Stimulated activated naive CD8-positive, alpha-beta T cell treated with anti-CD3 and anti-CD28 coated beads, Interleukin-15, Interleukin-2, amounts not matched to agents 100 U/mL and 50 U/mL, for 24 hours (primary cell): ENCODE measurements around the gene PJA2.
"Not testable (repeated sequence)": the region's sequence is repeated elsewhere in the genome, so short reads cannot be mapped to it uniquely, and the experiment has no call there.

ENCODE experiments used
- ATAC-seq: fragments of 150-1000 bp; cut with Tn5 transposase; one replicate; pipeline ENCODE4 v1.10.0; 2021
- DNase-seq: peaks from one replicate; pipeline ENCODE4 v3.0.0; 2021

Gene PJA2

DNA sequence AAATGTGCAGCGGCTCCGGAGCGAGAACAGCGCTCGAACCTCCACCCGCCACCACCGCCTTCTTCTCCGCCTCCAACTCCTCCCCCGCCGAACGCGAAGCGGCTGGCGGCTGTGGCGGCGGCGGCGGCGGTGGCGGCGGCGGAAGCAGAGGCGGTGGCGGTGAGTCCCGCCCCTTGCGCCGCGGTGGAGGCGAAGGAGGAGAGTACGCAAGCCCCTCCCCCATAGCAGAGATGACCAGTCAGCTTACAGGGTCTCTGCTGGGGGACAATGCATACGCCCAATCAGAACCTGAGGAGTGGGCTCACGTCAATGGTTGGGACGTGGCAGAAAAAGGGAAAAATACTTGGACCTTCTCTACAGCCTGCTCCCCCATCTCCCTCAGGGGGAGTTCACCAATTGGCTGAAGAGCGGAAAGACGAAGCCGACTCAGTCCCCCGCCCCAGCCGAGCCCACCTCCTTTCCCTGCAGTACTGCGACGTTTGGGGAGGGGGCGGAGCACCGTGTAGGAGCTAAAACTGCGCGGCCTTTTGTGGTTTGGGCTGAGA, at the start of gene PJA2:
Gene PJA2, minus strand, starts transcription at position 131 of the 545 bp plus-strand sequence. CDS start 26,541 bp downstream, outside the sequence.
- DNase-seq (peak; percentile 97), ATAC-seq (peak; percentile 91)

GRCh38 chr5:109455598-109456096, 45.9 kb upstream of the PJA2 start:
- peak; percentile 96 for ATAC-seq
- DNase-seq: no peak

DNA sequence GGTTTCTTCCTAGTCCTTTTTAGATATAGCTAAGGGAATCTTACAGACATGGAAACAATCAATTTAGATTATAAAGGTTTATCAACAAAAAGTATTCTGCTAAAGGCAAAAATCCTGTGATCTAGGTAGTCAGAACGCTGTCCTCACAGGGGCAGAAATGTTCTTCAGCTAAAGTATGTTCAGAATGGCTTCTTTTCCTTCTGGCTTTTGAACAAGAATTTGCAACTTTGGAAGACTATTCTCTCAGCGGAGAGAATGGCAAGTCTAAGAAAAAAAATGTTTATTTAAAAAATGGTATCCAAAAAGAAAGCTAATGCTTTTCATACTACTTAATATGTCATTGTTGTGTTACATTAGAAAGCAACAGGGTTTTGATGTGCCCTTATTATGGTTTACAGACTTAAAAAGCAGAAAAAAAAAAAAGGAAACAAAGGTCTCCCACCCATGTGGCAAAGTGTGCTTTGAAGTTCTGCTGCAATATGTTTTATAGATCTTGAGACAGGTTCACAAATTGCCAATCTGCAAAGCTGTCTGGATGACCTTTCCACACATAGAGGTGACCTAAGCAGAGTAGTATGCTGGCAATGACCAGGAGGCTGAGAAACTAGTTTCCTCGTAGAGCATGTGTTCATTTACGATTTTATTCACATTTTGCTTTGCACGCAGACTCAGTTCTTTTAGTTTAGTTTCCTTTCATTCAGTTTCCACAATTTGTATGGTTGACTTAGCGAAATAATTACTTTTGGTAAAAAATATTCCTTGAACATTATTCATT, 45.1 kb upstream of the PJA2 start:
- DNase-seq (no peak), ATAC-seq (no peak)

DNA sequence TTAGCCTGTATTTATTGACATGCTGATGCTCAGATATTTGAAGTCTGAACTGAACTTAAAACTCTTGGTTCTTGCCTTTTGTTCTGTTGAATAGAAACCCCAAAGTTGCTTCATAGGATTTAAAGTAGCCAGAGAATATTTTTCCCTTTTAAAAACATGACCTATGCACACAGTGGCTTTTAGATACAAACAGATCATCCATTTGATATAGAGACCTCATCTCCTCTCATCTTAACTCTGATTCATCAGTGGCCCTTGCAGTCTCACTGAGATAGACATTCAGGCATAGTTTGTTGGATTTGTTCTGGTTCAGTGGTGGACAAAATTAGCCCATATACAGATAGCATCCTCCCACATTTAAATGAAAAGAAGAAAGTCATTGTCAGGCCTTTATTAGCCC, 43.5 kb upstream of the PJA2 start:
- ATAC-seq: no peak
- no peak for DNase-seq

GRCh38 chr5:109452661-109453060, 42.9 kb upstream of the PJA2 start:
- ATAC-seq: no peak
- DNase-seq: no peak

DNA sequence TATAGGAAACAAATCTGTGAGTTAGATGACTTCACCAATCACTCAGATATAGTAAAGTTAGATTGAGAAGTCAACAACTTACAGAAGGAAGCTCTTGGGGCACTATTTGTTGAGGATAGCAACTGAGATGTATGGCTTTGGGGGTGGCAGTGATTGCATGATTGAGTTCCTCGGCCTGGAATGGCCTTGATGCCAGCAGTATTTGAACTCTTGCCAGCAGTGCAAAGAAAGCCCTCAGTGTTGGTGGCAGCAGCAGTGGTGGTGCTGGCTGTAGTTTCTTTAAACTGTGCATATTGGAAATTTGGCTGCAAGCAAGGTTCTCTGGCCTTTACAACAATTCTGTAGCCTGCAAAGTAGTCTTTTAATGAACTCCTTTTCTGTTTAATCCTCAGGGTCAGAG, 41.4 kb upstream of the PJA2 start:
- DNase-seq: no peak
- no peak for ATAC-seq

DNA sequence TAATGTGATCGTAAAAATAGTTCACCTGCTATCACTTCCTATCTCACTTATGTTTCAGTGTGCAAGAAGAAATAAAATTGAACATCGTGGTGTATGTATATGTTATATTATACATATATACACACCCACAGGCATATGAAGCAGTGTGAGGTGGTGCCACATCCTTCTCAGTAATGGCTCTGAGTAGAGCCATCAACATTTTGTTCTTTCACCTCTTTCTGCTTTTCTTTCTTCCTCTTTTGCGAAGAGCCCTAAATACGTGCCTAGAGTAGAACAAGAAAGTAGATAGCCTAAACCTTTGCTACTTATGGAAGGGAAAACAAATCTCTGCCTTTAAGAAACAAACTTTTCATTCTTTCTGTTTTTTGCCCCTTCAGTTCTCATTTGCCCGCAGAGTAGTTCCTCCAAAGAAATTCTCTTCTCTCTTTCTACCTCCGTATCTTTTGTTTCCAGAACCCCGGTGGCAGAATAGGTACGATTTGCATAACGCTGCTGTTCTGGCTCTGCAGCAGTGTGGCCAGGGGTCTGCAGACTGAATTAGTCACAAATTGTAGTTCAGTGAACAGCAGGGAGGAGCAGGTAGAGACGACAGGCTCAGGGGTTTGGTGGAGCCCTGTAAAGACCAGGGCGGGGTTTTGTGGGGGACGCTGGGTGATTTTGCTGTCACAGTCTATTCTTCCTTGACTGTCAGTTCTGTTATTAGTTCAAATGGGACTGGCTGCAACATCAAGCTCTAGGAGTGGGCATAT, 40.5 kb upstream of the PJA2 start:
- ATAC-seq: no peak
- DNase-seq: no peak

DNA sequence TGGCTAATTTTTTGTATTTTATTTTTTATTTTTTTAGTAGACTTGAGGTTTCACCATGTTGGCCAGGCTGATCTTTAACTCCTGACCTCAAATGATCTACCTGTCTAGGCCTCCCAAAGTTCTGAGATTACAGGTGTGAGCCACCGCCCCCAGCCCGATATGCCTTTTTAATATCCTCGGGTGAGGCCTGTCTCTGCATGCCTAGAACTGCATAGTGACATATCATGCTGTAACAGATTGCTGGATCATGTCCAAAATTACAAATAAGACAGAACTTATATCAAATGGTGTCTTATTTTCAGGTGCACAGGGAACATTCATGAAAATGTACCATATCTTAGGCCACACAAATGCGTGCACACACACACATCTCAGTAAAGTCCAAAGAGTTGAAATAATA, 39.1 kb upstream of the PJA2 start:
- no peak for ATAC-seq

DNA sequence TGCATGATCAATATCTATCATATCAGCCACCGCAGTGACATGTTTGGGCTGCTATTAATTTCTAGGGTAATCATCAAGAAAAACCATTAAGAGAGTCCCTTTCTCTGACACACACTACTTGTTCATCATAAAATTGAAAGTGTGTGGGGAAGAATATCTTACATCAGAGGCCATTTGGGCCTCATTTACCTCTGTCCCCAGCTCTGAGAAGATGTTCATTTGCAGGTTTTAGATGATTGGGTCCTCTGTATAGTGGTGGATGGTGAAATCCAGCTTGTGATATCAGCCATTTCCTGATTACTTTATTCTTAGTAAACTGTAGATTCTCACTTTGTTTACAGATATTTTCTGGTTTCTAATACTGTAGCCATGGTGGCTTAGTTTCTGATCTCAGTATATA, 29.8 kb upstream of the PJA2 start:
- no peak for DNase-seq
- no peak for ATAC-seq

More for the DNA sequence above, 39.1 kb upstream of the PJA2 start:
- no peak for DNase-seq

DNA sequence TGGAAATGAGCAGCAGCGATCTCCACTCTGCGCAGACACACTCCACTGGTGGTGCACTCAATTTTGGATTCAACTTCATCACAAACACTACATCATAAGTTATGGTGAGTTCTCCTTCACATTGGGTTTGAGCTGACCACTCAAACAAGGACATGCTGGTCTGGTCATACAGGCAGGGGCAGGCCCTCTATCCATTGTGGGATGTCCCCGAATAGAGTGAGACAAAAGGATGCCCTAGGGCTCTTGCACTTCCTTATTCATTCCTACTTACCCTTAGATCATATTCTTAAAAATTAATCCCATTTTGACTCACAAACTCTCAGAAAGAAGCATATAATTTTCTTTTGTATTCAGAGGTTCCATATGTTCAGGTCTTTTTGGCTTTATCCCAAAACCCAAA, 16.3 kb upstream of the PJA2 start:
- DNase-seq: no peak
- no peak for ATAC-seq

- DNase-seq, ATAC-seq: not testable (repeated sequence)
These were observed 15.7 kb upstream of the PJA2 start for GRCh38 chr5:109425521-109425920.

DNA sequence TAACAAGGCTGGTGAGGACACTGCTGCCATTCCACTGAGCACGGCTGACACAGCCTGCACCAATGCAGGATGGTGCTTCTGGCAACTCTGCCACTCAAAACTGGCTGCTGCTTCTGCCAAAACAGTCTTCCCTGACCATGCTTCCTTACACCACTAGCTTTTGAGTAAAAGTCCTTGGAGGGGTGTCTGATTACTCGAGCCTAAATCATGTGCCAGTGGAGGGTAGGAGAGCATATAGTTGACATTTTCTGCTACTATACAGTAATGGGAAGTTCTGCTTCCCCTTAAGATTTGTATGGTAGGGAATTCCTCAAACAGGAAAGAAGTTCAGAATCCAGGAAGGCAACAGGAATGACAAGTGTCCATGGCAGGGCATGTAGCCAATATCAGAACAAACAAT, 12.2 kb upstream of the PJA2 start:
- peak; percentile 9 for ATAC-seq
- DNase-seq: no peak

GRCh38 chr5:109418712-109419352, 9.1 kb upstream of the PJA2 start:
- DNase-seq: no peak
- no peak for ATAC-seq

DNA sequence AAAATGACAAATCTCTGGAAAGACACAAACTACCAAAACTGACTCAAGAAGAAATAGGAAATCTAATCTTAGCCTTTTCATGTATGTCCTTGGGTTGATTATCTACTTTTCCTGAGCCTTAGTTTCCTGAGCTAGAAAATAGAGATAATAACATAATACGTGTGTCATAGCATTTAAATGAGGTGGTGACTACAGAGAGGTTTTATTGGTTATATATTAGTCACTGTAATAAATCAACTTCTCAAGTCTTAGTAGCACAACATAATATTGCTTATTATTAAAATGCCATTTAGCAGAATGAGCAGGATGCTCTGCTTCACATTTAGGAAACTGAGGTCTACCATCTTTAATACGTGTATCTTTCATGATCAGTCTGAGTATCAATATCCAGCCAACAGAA, 7.1 kb upstream of the PJA2 start:
- ATAC-seq (no peak), DNase-seq (no peak)

- not testable (repeated sequence) for DNase-seq, ATAC-seq
These were observed 4.2 kb upstream of the PJA2 start for GRCh38 chr5:109413921-109414461.

- no peak for DNase-seq
- no peak for ATAC-seq
These were observed 3.7 kb upstream of the PJA2 start for GRCh38 chr5:109413458-109413857.

GRCh38 chr5:109412981-109413402, 3.2 kb upstream of the PJA2 start:
- DNase-seq (no peak), ATAC-seq (no peak)

DNA sequence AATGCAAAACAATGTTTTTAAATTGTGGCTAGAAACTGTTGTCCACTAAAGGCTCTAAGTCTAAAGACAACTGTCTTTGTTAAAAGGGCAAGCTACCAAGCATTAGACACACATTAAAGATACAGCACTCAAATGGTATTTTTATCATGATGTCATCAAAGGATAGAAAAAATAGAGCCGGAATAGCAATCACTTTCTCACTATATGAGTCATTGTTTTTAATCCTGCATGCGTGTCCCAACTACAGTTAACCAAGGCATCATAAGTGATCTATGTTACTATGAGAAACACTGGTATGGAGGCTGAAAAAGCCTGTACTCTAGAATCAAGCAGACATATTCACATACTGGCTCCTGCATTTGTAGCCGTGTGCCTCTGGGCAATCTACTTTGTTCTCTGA, 1.9 kb upstream of the PJA2 start:
- DNase-seq (no peak), ATAC-seq (no peak)

DNA sequence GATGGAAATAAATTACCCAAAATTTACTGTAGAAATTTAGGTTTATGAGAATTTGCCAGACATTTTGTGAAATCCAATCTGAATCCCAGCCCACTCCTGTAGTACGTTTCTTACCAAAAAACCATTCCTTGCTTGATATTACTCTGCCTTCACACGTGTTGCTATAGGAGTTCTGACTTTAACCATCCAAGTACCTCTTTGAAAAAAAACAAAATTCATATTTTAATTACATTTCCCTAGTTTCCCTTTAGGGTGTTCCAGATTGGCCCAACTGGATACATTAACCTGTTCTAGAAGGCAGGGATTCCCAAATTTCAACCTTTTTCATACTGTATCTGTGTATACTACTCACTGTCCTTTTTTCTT, 1.4 kb upstream of the PJA2 start:
- ATAC-seq (no peak), DNase-seq (no peak)

GRCh38 chr5:109410389-109411148, 795 bp upstream of the PJA2 start:
- ATAC-seq (no peak), DNase-seq (peak; percentile 46)

DNA sequence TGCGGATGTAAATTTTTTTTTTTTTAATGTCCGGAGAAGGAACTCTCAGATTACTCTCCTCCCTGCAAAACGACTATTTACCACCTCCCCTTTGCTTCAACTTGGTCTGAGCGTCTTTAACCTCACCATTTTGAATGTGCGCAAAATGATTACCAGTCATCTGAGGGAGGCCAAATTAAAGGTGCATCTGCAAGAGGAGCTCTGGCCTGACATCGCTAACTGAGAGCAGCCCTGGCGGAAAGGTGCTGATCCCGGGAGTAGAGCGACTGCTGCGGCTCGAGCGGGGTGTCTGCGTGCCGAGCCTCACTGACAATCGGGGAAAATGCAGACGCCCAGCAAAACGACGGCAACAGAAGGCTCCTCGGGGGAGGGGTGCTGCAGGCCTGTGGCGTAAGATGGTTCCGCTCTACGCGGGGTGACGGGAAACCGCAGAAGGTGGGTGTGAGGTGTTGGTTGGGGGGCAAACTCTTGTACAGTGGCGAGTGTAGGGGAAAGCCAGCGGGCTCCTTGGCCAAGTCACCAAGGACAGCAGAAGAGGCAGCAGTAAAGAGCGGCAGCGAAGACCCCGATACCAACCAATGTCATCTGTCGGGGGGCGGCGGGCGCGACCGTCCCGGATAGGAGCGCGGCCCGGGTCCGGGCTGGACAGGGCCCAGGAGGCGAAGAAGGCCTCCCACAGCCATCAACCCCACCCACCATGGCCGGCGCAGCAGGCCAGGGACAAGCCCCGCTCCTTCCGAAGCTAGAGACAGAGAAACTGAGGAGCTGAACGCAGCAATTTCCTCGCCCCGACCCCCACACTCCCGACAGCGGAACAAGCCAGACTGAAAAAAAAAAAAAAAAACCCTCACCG, 557 bp downstream of the PJA2 start:
- ATAC-seq: peak; percentile 37
- DNase-seq: peak; percentile 85
